Activated naive CD8-positive, alpha-beta T cell treated with anti-CD3 and anti-CD28 coated beads, Interleukin-2, amount 10 ng/mL, durations not matched to agents 7 days and 5 days (primary cell): ENCODE data around the gene TFPT. TPM values are rescaled to one million over a fixed set of nuclear protein-coding genes. Genes with fewer than 3 reads are reported as not detected.

Experiments
- ATAC-seq: fragments of 150-1000 bp; cut with Tn5 transposase; one replicate; pipeline ENCODE4 v1.10.0; 2021; ENCODE audit warnings: low read depth, moderate library complexity
- POLR2A ChIA-PET: fragments of 350-600 bp; sonication (Branson Sonifier 250); formaldehyde crosslinking; loops from one replicate; lab custom pipeline; 2021; ENCODE audit warnings: antibody characterized with exemption; lab: Charles Lee
- DNase-seq: peaks from one replicate; pipeline ENCODE4 v3.0.0; 2021
- H3K27ac Mint-ChIP-seq: one replicate; pipeline ENCODE4 v1.8.0; 2022; ENCODE audit warnings: mild to moderate bottlenecking, mixed read lengths
- H3K27me3 Mint-ChIP-seq: one replicate; pipeline ENCODE4 v1.8.0; 2022; ENCODE audit warnings: mild to moderate bottlenecking, moderate library complexity, mixed read lengths
- H3K36me3 Mint-ChIP-seq: one replicate; pipeline ENCODE4 v1.8.0; 2021; ENCODE audit warnings: mild to moderate bottlenecking, mixed read lengths
- H3K4me1 Mint-ChIP-seq: one replicate; pipeline ENCODE4 v1.8.0; 2021; ENCODE audit warnings: mixed read lengths
- H3K4me3 Mint-ChIP-seq: one replicate; pipeline ENCODE4 v1.8.0; 2022; ENCODE audit warnings: mild to moderate bottlenecking, moderate library complexity, mixed read lengths
- H3K9me3 Mint-ChIP-seq: one replicate; pipeline ENCODE4 v1.8.0; 2021; ENCODE audit warnings: mixed read lengths
- total RNA-seq, 2 experiments: library from RNA; stranded (reverse); gene quantifications; one replicate each; pipeline ENCODE4 v1.2.3, GENCODE V29; 2021

TFPT gene
- total RNA-seq, 2 experiments from 2014 or later, result 37.9 to 43.3 TPM

DNA sequence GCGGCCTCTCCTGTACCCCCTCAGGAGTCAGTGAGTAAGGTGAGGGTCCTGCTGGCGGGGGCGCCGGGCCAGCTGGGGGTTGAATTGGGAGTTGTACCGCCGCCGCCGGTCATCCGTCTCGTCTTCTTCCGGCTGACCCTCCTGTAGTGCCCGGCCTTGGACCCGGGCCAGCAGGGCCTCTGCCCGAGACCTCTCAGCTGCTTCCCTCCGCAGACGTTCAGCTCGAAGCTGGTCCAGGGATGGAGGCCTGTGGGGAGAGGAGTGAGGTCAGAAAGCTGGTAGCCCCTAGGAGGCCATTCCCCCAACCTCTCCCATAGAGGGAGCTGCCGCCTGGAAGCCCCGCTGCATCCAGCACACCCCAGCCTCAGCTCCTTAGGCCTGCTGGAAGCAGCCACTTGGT is 40.2 kb upstream of the TFPT start:
- ATAC-seq (no peak), DNase-seq (no peak)
- peaks cover 34% of the 10 kb centered on the region for H3K36me3 Mint-ChIP-seq
- no peaks in the 10 kb centered on the region for H3K27me3 Mint-ChIP-seq
- POLR2A ChIA-PET, result interaction anchor here (1.2 kb wide), 1 partner anchor 19 kb away, joined by 3 read pairs; the partner anchor contains the start of gene CNOT3
- no peak overlapping the region for H3K27ac Mint-ChIP-seq
- H3K9me3 Mint-ChIP-seq, result no peaks in the 10 kb centered on the region
- H3K4me3 Mint-ChIP-seq, result peak overlapping the region; percentile 25
- H3K4me1 Mint-ChIP-seq, result peaks cover 30% of the 10 kb centered on the region

DNA sequence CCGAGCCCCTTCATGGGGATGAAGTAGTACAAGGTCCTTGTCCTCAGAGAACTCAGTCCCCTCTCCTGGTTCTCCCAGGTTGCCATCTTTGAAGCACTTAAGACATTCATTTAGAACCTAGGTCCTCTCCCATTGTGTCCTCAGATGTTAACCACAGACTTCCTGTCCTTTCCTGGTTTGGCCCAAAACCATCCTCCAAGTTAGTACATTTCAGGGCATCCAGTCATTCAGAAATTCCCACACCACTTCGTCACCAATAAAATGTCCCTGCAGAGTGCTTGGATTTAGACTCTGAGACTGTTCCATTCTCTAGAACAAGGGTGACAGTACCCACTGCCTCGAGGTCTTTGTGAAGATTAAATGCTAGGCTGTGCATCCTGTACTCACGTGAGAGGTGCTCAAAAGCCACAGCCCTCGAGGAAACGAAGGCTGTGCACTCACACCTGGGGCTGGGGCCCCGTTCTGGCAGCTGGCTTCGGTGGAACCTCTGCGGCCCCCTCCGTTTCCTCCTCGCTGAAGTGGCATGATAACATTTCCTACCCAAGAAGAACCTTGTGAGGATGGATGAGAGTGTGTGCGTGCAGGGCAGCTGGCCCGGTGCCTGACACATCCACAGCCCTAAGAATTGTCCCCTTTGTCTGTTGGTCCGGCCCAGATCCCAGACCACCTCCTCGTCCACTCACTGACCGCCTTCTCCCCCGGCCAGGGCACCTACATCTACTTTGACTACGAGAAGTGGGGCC is 39.3 kb upstream of the TFPT start:
- Mint-ChIP-seq H3K9me3 (no peaks in the 10 kb centered on the region), H3K27me3 (no peaks in the 10 kb centered on the region), H3K4me1 (peaks cover 27% of the 10 kb centered on the region), H3K36me3 (peaks cover 37% of the 10 kb centered on the region), H3K27ac (peak overlapping the region; percentile 90), H3K4me3 (peak overlapping the region; percentile 52)
- POLR2A ChIA-PET, result interaction anchor here (0.6 to 1.2 kb wide), 4 partner anchors 18 to 280 kb away, joined by 3 to 5 read pairs (median 3); partner anchors contain the start of gene CNOT3
- DNase-seq, result peak; percentile 59
- ATAC-seq, result peak; percentile 21

DNA sequence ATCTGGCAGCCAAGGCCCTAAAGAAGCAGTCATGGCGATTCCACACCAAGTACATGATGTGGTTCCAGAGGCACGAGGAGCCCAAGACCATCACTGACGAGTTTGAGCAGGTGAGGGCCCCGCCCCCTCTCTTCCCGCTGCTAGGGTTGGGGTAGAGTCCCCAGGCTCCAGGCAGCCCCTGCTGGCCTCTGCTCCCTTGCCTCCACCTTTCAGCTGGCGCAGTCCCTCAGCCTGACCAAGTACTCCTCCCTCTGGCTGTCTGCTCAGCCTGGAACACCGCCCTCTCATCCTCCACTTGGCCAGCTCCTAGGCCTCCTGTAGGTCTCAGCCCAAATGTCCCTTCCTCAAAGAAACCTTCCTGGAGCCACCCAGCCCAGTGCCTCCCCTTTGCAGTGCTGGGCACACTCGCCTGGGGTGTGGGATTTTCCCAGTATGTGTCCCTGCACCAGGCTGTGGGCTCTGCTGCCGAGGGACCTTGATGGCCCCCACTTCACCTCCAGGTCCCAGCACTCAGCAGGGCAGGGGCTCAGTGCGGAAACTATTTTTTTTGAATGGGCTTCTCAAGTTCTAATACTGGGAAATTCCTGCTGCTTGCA is 38.4 kb upstream of the TFPT start:
- Mint-ChIP-seq H3K27me3 (no peaks in the 10 kb centered on the region), H3K36me3 (peaks cover 37% of the 10 kb centered on the region), H3K9me3 (no peaks in the 10 kb centered on the region), H3K27ac (peak overlapping the region; percentile 6), H3K4me1 (peaks cover 23% of the 10 kb centered on the region), H3K4me3 (no peak overlapping the region)
- DNase-seq, result no peak
- POLR2A ChIA-PET, result no interaction called here
- no peak for ATAC-seq

DNA sequence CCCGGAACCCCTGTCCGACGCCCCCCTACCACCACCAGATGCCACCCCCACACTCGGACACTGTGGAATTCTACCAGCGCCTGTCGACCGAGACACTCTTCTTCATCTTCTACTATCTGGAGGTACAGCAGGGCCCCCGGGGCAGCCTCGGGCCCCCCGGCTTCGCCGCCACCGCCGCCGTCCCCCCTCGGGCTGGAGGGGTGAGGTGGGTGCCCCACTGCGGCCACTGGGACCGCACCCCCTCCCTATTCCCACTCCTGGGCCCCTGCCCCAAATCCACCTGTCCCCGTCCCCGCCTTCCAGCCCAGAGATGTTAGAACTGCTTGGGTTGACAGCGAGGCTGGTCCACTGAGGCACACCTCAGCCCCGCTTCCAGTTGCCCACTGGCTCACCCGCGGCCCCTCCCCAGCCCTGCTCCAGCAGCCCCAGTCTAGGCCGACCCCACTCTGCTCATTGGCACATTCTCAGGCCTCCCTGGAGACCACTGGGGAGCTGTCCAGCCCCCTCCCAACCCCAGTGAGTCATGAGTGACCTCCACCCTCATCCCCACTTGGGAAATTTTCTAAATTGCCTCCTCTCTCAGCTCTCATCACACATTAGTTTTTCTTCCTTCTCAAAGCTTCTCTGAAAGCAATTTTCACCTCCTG is 37.5 kb upstream of the TFPT start:
- H3K9me3 Mint-ChIP-seq, result no peaks in the 10 kb centered on the region
- H3K36me3 Mint-ChIP-seq, result peaks cover 39% of the 10 kb centered on the region
- no peak overlapping the region for H3K4me3 Mint-ChIP-seq
- H3K4me1 Mint-ChIP-seq, result peaks cover 16% of the 10 kb centered on the region
- DNase-seq (no peak), ATAC-seq (no peak)
- no peaks in the 10 kb centered on the region for H3K27me3 Mint-ChIP-seq
- POLR2A ChIA-PET, result interaction anchor here (0.6 to 1.3 kb wide), 2 partner anchors 16 to 361 kb away, joined by 4 read pairs; partner anchors contain the start of gene CNOT3
- H3K27ac Mint-ChIP-seq, result no peak overlapping the region

DNA sequence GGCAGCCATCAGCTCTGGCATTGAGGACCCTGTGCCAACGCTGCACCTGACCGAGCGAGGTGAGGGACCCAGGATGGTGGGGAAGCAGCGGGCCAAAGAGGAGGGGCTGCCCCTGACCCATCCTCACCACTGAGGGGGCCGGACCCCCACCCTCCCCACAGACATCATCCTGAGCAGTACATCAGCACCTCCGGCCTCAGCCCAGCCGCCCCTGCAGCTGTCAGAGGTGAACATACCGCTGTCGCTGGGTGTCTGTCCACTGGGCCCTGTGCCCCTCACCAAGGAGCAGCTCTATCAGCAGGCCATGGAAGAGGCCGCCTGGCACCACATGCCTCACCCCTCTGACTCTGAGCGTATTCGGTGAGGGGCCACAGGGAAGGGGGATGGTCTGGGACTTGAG is 36.8 kb upstream of the TFPT start:
- no peak overlapping the region for H3K4me3 Mint-ChIP-seq
- no peak overlapping the region for H3K27ac Mint-ChIP-seq
- DNase-seq (no peak), ATAC-seq (no peak)
- H3K27me3 Mint-ChIP-seq, result no peaks in the 10 kb centered on the region
- POLR2A ChIA-PET, result interaction anchor here (0.6 to 1.3 kb wide), 3 partner anchors 15 to 360 kb away, joined by 4 read pairs; partner anchors contain the start of genes CNOT3, PRPF31 and TFPT
- peaks cover 16% of the 10 kb centered on the region for H3K4me1 Mint-ChIP-seq
- no peaks in the 10 kb centered on the region for H3K9me3 Mint-ChIP-seq
- peaks cover 41% of the 10 kb centered on the region for H3K36me3 Mint-ChIP-seq

DNA sequence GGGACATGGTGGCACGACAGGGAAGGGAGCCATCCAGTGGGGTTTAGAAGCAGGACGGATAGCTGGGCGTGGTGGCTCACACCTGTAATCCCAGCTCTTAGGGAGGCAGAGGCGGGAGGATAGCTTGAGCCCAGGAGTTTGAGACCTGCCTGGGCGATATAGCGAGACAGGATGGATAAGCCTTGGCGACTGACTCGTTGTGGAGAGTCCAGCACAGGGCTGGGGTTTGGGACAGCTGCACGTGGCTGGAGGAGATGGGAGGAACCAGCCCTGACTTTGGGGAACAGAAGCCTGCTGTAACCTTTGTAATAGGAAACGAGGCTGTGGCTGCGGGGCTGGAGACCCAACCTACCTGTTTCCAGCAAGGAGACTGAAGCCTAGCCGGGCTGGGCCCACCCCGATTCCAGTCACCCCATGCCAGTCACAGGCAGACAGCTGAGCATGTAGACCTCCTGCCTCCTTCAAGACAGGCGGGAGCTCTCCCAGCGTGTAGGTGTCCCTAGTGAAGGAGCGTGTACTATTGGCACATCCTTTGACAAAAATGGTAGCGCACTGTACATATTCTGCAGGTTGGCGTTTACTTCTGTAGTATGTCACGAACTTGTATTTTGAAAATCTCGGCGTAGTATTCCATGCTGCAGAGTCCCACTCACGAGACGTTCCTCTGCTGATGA is 36.0 kb upstream of the TFPT start:
- Mint-ChIP-seq H3K27me3 (no peaks in the 10 kb centered on the region), H3K9me3 (no peaks in the 10 kb centered on the region), H3K27ac (no peak overlapping the region), H3K4me1 (peaks cover 13% of the 10 kb centered on the region), H3K36me3 (peaks cover 35% of the 10 kb centered on the region), H3K4me3 (no peak overlapping the region)
- ATAC-seq (no peak), DNase-seq (no peak)
- POLR2A ChIA-PET, result interaction anchor here (1.0 to 2.4 kb wide), 3 partner anchors 14 to 36 kb away, joined by 4 to 13 read pairs (median 4); partner anchors contain the start of genes CNOT3, PRPF31 and TFPT

DNA sequence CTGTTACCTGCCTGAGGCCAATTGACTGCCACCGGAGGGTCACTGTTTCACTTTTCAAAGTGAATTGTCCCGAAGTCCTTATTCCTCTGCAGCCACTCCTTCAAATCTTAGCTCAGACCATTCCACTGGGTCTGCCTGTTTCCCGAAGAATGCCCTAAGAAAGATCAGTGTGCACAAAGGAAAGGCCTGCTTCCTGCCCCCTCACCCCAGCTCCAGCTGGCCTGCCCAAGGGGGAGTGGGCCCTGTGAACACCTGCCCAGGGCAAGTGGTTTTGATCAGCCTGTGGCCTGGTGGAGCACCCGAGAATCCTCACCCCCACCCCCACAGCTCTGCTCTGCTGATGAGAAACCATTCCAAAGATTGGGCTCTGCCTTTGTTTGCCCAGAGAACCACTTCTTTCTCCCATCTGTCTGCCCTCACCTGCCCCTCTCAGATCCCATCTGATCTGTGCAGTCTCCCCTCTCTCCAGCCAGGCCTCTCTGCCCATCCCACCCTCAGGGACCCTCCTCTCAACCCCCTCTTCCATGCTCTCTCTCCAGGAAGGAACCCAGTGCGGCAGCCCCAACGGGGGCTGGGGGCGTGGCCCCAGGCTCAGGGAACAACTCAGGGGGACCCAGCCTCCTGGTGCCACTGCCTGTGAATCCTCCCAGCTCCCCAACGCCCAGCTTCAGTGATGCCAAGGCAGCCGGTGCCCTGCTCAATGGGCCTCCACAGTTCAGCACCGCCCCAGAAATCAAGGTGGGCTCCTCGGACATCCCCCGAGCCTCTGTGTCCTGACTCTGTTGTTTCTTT is 33.8 kb upstream of the TFPT start:
- no peaks in the 10 kb centered on the region for H3K9me3 Mint-ChIP-seq
- POLR2A ChIA-PET, result interaction anchor here (0.6 to 2.4 kb wide), 4 partner anchors 10 to 81 kb away, joined by 4 to 13 read pairs (median 6); partner anchors contain the start of genes CNOT3 and LENG1
- peaks cover 4% of the 10 kb centered on the region for H3K4me1 Mint-ChIP-seq
- no peak overlapping the region for H3K4me3 Mint-ChIP-seq
- DNase-seq (no peak), ATAC-seq (no peak)
- H3K36me3 Mint-ChIP-seq, result peaks cover 30% of the 10 kb centered on the region
- no peak overlapping the region for H3K27ac Mint-ChIP-seq
- H3K27me3 Mint-ChIP-seq, result no peaks in the 10 kb centered on the region

DNA sequence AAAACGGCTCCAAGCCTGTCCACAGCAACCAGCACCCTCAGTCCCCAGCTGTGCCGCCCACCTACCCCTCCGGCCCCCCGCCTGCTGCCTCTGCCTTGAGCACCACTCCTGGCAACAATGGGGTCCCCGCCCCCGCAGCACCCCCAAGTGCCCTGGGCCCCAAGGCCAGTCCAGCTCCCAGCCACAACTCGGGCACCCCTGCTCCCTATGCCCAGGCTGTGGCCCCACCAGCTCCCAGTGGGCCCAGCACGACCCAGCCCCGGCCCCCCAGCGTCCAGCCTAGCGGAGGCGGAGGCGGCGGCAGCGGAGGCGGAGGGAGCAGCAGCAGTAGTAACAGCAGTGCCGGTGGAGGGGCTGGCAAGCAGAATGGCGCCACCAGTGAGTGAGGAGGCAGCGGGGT is 32.7 kb upstream of the TFPT start:
- Mint-ChIP-seq H3K27me3 (no peaks in the 10 kb centered on the region), H3K36me3 (peaks cover 26% of the 10 kb centered on the region), H3K9me3 (no peaks in the 10 kb centered on the region), H3K4me1 (no peaks in the 10 kb centered on the region), H3K27ac (no peak overlapping the region), H3K4me3 (no peak overlapping the region)
- POLR2A ChIA-PET, result interaction anchor here (1.8 kb wide), 1 partner anchor 11 kb away, joined by 7 read pairs; the partner anchor contains the start of gene LENG1
- DNase-seq (no peak), ATAC-seq (no peak)

DNA sequence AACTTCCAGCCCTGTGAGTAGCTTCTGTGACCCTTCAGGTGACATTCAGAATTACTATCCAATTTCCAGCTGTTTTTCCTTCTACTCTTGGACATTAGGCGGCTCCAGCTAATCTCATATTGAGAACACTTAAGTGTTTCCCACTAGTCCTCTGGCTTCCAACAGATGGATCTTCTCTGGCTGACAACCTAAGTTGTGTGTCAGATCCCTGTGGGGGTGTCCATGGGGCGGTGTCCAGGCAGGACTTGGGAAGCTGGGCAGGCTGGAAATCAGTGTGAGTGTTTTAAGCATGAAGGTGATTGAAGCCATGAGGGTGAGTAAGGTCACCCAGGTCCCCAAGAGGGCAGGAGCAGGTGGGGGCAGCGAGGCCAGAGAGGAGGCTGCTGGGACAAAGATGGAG is 32.2 kb upstream of the TFPT start:
- H3K36me3 Mint-ChIP-seq, result peaks cover 28% of the 10 kb centered on the region
- no peak for DNase-seq
- H3K27me3 Mint-ChIP-seq, result no peaks in the 10 kb centered on the region
- H3K4me3 Mint-ChIP-seq, result no peak overlapping the region
- H3K9me3 Mint-ChIP-seq, result no peaks in the 10 kb centered on the region
- ATAC-seq, result no peak
- POLR2A ChIA-PET, result interaction anchor here (1.8 kb wide), 1 partner anchor 12 kb away, joined by 7 read pairs; the partner anchor contains the start of gene LENG1
- H3K27ac Mint-ChIP-seq, result no peak overlapping the region
- no peaks in the 10 kb centered on the region for H3K4me1 Mint-ChIP-seq

DNA sequence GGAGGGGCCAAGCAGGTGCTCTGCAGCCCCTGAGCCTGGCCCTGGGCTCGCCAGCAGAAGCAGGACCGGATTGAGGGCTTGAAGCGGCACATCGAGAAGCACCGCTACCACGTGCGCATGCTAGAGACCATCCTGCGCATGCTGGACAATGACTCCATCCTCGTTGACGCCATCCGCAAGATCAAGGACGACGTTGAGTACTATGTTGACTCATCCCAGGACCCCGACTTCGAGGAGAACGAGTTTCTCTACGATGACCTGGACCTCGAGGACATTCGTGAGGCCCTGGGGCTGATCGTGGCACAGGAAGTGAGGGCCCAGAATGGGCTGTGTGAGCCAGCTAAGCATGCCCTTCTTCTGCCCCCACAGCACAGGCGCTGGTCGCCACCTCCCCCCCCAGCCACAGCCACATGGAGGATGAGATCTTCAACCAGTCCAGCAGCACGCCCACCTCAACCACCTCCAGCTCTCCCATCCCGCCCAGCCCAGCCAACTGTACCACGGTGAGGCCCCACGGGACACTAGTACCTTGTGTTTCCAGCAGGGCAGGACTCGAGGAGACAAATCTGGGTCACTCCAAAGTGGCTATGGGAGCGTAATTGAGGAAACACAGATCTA is 30.2 kb upstream of the TFPT start:
- Mint-ChIP-seq H3K27ac (no peak overlapping the region), H3K4me1 (peaks cover 7% of the 10 kb centered on the region), H3K36me3 (peaks cover 24% of the 10 kb centered on the region), H3K27me3 (no peaks in the 10 kb centered on the region), H3K4me3 (no peak overlapping the region), H3K9me3 (no peaks in the 10 kb centered on the region)
- no peak for ATAC-seq
- POLR2A ChIA-PET, result no interaction called here
- DNase-seq, result no peak

DNA sequence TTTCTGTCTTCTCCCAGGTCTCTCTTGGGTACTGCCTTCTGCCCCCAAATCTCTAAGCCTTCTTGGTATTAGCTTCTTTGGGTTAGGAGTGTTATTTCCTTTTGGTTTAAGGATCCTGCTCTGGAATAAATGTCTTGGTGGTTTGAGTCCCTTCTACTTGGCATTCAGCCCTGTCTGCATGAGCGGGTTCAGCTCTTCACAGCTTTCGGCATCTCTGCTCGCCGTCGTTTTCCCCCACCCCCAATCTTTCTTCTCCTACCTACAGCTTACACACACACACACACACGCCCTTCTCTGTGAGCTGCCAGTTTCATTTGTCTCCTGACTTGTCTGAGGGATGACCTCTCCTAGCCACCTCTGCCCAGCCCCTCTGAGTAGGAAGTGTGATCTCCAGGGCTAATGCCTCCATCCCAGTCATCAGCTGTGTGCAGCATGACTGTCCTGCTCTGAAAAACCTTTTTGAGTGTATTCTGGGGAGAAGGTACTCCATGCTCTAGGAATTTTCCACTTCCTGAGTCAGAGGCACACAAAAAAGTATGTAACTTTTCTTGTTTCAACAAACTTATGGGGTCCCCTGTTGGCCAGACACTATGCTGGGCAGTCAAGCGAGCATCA is 26.8 kb upstream of the TFPT start:
- Mint-ChIP-seq H3K4me1 (peaks cover 23% of the 10 kb centered on the region), H3K4me3 (no peak overlapping the region)

DNA sequence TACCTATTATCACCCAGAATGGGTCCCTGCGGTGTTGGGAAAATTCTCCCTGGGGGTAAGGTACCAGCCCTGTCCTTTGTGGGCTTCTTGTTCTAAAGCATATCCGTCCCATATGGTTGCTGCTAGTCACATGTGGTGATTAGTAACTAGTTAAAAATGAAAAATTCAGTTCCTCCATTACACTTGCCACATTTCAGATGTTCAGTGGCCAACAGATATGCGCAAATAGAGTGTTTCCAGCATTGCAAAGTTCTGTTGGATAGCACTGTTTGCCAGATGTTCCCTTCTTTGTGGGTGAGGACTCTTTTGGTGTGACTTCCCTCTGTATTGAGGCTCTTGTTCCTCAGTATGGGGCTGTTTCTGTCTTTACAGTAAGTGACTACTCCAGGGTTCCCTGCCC is 25.9 kb upstream of the TFPT start:
- H3K27me3 Mint-ChIP-seq, result no peaks in the 10 kb centered on the region
- POLR2A ChIA-PET, result no interaction called here
- H3K4me1 Mint-ChIP-seq, result peaks cover 26% of the 10 kb centered on the region
- H3K9me3 Mint-ChIP-seq, result no peaks in the 10 kb centered on the region
- DNase-seq, result no peak
- peaks cover 17% of the 10 kb centered on the region for H3K36me3 Mint-ChIP-seq
- no peak for ATAC-seq
- H3K27ac Mint-ChIP-seq, result no peak overlapping the region
- no peak overlapping the region for H3K4me3 Mint-ChIP-seq

More for the DNA sequence above, 26.8 kb upstream of the TFPT start:
- H3K36me3 Mint-ChIP-seq, result peaks cover 17% of the 10 kb centered on the region
- H3K27me3 Mint-ChIP-seq, result no peaks in the 10 kb centered on the region
- ATAC-seq, result no peak
- peak overlapping the region; percentile 60 for H3K27ac Mint-ChIP-seq
- no peaks in the 10 kb centered on the region for H3K9me3 Mint-ChIP-seq
- DNase-seq, result no peak
- POLR2A ChIA-PET, result no interaction called here
